CD14-positive monocyte (primary cell): ENCODE data around the gene AGBL1. TPM values are rescaled to one million over a fixed set of nuclear protein-coding genes. Genes with fewer than 3 reads are reported as not detected.

Source experiments
- DNase-seq, 3 donors: peaks; one replicate each; pipeline ENCODE4 v3.0.0-alpha.2; 2011 to 2022
- H2AFZ ChIP-seq: 2 replicates; pipeline ENCODE4 v1.6.0; 2012; ENCODE audit warnings: mild to moderate bottlenecking, low read depth, low read length, inconsistent platforms; ENCODE audit not compliant: insufficient read depth, poor library complexity, severe bottlenecking
- H3K27ac ChIP-seq, 2 donors: 1 replicate in 1 of 2; 2 replicates in 1 of 2; pipeline ENCODE4 v1.5.1; 2012 to 2013; ENCODE audit warnings: low read length in 2 of 2, control low read depth in 1 of 2, inconsistent platforms in 1 of 2, low read depth in 1 of 2, mild to moderate bottlenecking in 1 of 2
- H3K27me3 ChIP-seq, 2 donors: one replicate each; pipeline versions ENCODE4 v1.6.0 to v1.6.1; 2011 to 2013; ENCODE audit warnings: low read length in 2 of 2; ENCODE audit not compliant: control insufficient read depth in 2 of 2, insufficient read depth in 2 of 2
- H3K36me3 ChIP-seq, 2 donors: replicated peaks in 1 of 2; 1 replicate in 1 of 2; 2 replicates in 1 of 2; pipeline versions ENCODE4 v1.5.1 to v1.6.1; 2012 to 2013; ENCODE audit warnings: low read length in 2 of 2, control low read depth in 1 of 2, inconsistent platforms in 1 of 2, mild to moderate bottlenecking in 1 of 2; ENCODE audit not compliant: insufficient read depth in 2 of 2, control insufficient read depth in 1 of 2
- H3K4me1 ChIP-seq, 2 donors: 1 replicate in 1 of 2; 2 replicates in 1 of 2; pipeline versions ENCODE4 v1.5.1 to v1.6.1; 2012 to 2013; ENCODE audit warnings: low read length in 2 of 2, control low read depth in 1 of 2, inconsistent platforms in 1 of 2, mild to moderate bottlenecking in 1 of 2, moderate library complexity in 1 of 2; ENCODE audit not compliant: insufficient read depth in 2 of 2, control insufficient read depth in 1 of 2
- H3K4me2 ChIP-seq: replicated peaks from 2 replicates; pipeline ENCODE3; 2012; ENCODE audit warnings: low read length, moderate library complexity, mild to moderate bottlenecking; ENCODE audit not compliant: poor library complexity, severe bottlenecking; ENCODE audit errors: extremely low read depth
- H3K4me3 ChIP-seq, 3 experiments: fragments of 200-600 bp in 1 of 3; sonication (generic) in 1 of 3; replicated peaks in 1 of 3; 1 replicate in 2 of 3; 2 replicates in 1 of 3; pipeline ENCODE4 v1.5.1; 2011 to 2013; ENCODE audit warnings: low read length in 3 of 3, mild to moderate bottlenecking in 3 of 3, control low read depth in 2 of 3, low read depth in 2 of 3, inconsistent platforms in 1 of 3, moderate library complexity in 1 of 3
- H3K79me2 ChIP-seq: 2 replicates; pipeline ENCODE4 v1.6.0; 2012; ENCODE audit warnings: mild to moderate bottlenecking, control low read depth, inconsistent platforms, low read length, moderate library complexity; ENCODE audit not compliant: insufficient read depth
- H3K9ac ChIP-seq: 2 replicates; pipeline ENCODE4 v1.6.0; 2017; ENCODE audit warnings: low read length, mild to moderate bottlenecking; ENCODE audit not compliant: insufficient read depth, poor library complexity, severe bottlenecking
- H3K9me3 ChIP-seq, 2 donors: replicated peaks in 1 of 2; 1 replicate in 1 of 2; 2 replicates in 1 of 2; pipeline versions ENCODE4 v1.5.1 to v1.6.1; 2012 to 2013; ENCODE audit warnings: low read length in 2 of 2, control low read depth in 1 of 2; ENCODE audit not compliant: control insufficient read depth in 1 of 2, insufficient read depth in 1 of 2
- H4K20me1 ChIP-seq: 2 replicates; pipeline ENCODE4 v1.6.0; 2012; ENCODE audit warnings: mild to moderate bottlenecking, low read length, control low read depth, moderate library complexity; ENCODE audit not compliant: insufficient read depth
- H3K27ac Mint-ChIP-seq, 7 donors: one replicate each; pipeline ENCODE4 v1.8.0; 2020; ENCODE audit warnings: mild to moderate bottlenecking in 7 of 7, mixed read lengths in 7 of 7, moderate library complexity in 6 of 7, inconsistent platforms in 2 of 7
- H3K27me3 Mint-ChIP-seq, 3 donors: one replicate each; pipeline ENCODE4 v1.8.0; 2021 to 2022; ENCODE audit warnings: low read depth in 3 of 3, mild to moderate bottlenecking in 3 of 3, mixed read lengths in 3 of 3, moderate library complexity in 3 of 3, inconsistent platforms in 1 of 3
- H3K36me3 Mint-ChIP-seq, 2 donors: one replicate each; pipeline ENCODE4 v1.8.0; 2020; ENCODE audit warnings: mixed read lengths in 2 of 2, inconsistent platforms in 1 of 2, mild to moderate bottlenecking in 1 of 2
- H3K4me1 Mint-ChIP-seq: one replicate; pipeline ENCODE4 v1.8.0; 2020; ENCODE audit warnings: mild to moderate bottlenecking, mixed read lengths
- H3K4me3 Mint-ChIP-seq, 2 donors: one replicate each; pipeline ENCODE4 v1.8.0; 2020; ENCODE audit warnings: mild to moderate bottlenecking in 2 of 2, mixed read lengths in 2 of 2, moderate library complexity in 1 of 2
- H3K9me3 Mint-ChIP-seq, 7 donors: one replicate each; pipeline ENCODE4 v1.8.0; 2020 to 2022; ENCODE audit warnings: mixed read lengths in 7 of 7, mild to moderate bottlenecking in 6 of 7, moderate library complexity in 6 of 7, inconsistent platforms in 2 of 7
- WGBS: methylation state at CpG from one replicate; pipeline ENCODE4 v1.1.5; 2013; ENCODE audit warnings: missing lambda C conversion rate; ENCODE audit not compliant: insufficient coverage; 5-methylcytosine and 5-hydroxymethylcytosine counted together
- intact Hi-C, 2 donors: fragments of 100-400 bp; cut with micrococcal nuclease; formaldehyde crosslinking; loops; one replicate each; pipeline versions ENCODE4 v1.15.0 to v1.15.1; 2023
- polyA plus RNA-seq, 3 donors: library from polyadenylated mRNA; depleted of rRNA in 1 of 3; unstranded in 2 of 3; stranded (reverse) in 1 of 3; fragments of 300-500 nt in 2 of 3; fragments of >200 nt in 1 of 3; fragmentation: Illumina TruSeq in 2 of 3; gene quantifications; 1 replicate in 2 of 3; 2 replicates in 1 of 3; pipeline ENCODE4 v1.2.3, GENCODE V29; 2012 to 2021
- TF ChIP-seq, protein P1 (sequence below): fragments of 200-600 bp; IDR thresholded peaks from one replicate; pipeline ENCODE4 v1.8.0; 2022; ENCODE audit warnings: antibody characterized with exemption, mild to moderate bottlenecking

AGBL1 gene
- polyA plus RNA-seq, 3 donors: not detected

DNA sequence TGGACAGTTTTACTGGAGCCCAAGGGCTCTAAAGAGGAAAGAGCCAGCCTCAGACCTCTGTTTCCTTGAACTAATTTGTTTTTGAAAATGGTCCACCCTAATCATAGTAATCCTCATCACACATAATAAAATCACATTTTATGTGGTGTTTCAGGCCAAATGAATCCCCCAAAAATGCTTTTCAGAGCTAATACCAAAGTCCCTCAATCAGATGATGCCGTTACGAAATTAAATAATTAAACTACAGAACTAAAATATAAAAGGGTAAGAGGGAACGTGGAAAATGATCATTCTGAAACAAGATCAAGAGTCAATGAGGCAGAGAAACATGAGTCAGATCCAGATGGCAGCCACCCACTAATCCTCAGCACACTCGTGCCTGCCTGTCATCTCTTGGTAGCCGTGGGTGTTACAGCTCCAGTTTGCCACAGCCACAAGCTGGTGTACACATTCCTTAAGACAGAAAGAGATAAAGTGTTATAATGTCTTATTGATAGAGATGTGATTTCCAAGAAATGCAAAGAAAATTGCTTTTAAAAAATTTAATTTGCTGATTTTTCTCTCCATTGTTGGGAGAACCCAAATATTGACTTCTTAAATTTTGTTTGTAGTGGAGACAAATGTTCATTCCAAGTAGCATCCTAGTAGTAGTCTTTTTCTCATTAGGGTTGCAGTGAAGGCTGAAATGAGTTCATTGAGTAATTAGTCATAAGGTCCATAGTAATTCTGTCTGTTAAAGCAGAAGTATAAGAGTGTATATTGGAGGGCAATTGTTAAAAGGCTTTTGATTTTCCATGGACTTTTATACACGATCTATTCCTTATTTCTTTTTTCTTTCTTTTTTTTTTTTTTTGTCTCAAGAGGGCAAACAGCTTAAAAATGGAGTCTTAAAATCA lies 104.2 kb downstream of the AGBL1 start:
- Mint-ChIP-seq H3K4me1 (no peaks in the 10 kb centered on the region), H3K36me3 (no peaks in the 10 kb centered on the region), H3K9me3 (peaks cover 0 to 3% (median 1%) of the 10 kb centered on the region in 7 donors), H3K27ac (no peak overlapping the region), H3K27me3 (peaks cover 0 to 5% (median 3%) of the 10 kb centered on the region in 3 donors), H3K4me3 (no peak overlapping the region)
- Histone ChIP-seq H3K9ac (no peak overlapping the region), H3K4me3 (no peak overlapping the region), H3K4me2 (no peak overlapping the region), H3K9me3 (no peaks in the 10 kb centered on the region), H2AFZ (no peak overlapping the region), H3K27me3 (no peaks in the 10 kb centered on the region), H3K36me3 (no peaks in the 10 kb centered on the region), H4K20me1 (no peaks in the 10 kb centered on the region), H3K79me2 (no peaks in the 10 kb centered on the region), H3K27ac (no peak overlapping the region), H3K4me1 (no peaks in the 10 kb centered on the region)
- TF ChIP-seq, protein P1, sequence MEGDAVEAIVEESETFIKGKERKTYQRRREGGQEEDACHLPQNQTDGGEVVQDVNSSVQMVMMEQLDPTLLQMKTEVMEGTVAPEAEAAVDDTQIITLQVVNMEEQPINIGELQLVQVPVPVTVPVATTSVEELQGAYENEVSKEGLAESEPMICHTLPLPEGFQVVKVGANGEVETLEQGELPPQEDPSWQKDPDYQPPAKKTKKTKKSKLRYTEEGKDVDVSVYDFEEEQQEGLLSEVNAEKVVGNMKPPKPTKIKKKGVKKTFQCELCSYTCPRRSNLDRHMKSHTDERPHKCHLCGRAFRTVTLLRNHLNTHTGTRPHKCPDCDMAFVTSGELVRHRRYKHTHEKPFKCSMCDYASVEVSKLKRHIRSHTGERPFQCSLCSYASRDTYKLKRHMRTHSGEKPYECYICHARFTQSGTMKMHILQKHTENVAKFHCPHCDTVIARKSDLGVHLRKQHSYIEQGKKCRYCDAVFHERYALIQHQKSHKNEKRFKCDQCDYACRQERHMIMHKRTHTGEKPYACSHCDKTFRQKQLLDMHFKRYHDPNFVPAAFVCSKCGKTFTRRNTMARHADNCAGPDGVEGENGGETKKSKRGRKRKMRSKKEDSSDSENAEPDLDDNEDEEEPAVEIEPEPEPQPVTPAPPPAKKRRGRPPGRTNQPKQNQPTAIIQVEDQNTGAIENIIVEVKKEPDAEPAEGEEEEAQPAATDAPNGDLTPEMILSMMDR: no peak
- intact Hi-C loops: no loop called here
- no CpG with 5 or more reads among the region's 6 CpGs for WGBS
- no peak for DNase-seq

DNA sequence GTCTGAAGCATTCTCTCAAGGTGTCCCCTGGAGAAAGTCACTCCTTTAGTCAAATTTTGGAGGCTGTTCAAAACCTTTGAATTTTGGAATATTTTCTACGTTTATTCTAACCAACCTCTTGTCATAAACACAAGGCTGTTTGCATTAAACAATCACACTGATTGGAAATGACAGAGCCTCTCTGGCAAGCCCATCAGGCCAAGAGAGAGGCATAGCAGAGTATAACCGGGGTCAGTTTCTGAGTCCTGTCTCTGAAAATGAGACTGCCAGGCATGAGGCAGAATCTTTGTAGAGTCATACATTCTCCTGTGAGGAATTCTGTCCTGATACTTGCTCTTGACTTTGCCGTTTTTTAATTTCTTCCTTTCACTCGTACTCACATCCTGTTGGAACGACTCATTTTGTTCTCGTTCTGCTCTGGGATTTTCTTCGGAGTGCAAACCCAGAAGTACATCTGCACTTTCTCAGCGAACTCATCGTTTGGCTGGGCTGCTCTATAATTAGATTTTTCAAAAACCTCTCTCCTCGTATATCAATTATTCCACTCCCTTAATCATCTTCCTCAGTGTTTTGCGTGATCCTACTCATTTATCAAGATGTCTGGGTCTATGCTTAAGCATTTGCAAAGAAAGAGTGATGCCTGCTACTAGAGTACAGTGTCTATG lies 114.2 kb downstream of the AGBL1 start:
- Histone ChIP-seq H3K4me1 (no peaks in the 10 kb centered on the region), H3K9me3 (no peaks in the 10 kb centered on the region), H3K4me2 (no peak overlapping the region), H3K79me2 (no peaks in the 10 kb centered on the region), H2AFZ (no peak overlapping the region), H3K36me3 (no peaks in the 10 kb centered on the region), H3K27me3 (no peaks in the 10 kb centered on the region), H3K27ac (no peak overlapping the region), H3K9ac (no peak overlapping the region), H4K20me1 (no peaks in the 10 kb centered on the region), H3K4me3 (no peak overlapping the region)
- Mint-ChIP-seq H3K27me3 (no peaks in the 10 kb centered on the region), H3K4me3 (no peak overlapping the region), H3K4me1 (no peaks in the 10 kb centered on the region), H3K9me3 (peaks cover 0 to 5% (median 0%) of the 10 kb centered on the region in 7 donors), H3K27ac (no peak overlapping the region), H3K36me3 (no peaks in the 10 kb centered on the region)
- intact Hi-C loops: no loop called here
- 91% methylated on average over 7 of the region's 11 CpGs for WGBS
- TF ChIP-seq, protein P1: no peak
- no peak for DNase-seq
